HL-60 (cell line): ENCODE measurements around the gene LBX2.

Experiments
- DNase-seq, 2 experiments: peaks; one replicate each; pipeline ENCODE4 v3.0.0-alpha.2; 2010 to 2020; ENCODE audit warnings: low read depth in 1 of 2, low spot score in 1 of 2
- H3K27ac ChIP-seq: fragments of 250-450 bp; sonication (Bioruptor Pico); replicated peaks from 2 replicates; pipeline ENCODE4 v1.5.1; 2020; ENCODE audit warnings: mild to moderate bottlenecking, moderate library complexity
- H3K27me3 ChIP-seq: fragments of 250-450 bp; sonication (Bioruptor Pico); 2 replicates; pipeline ENCODE4 v1.5.1; 2021; ENCODE audit warnings: mild to moderate bottlenecking, moderate library complexity; ENCODE audit not compliant: insufficient read depth, poor library complexity, severe bottlenecking
- H3K4me3 ChIP-seq: replicated peaks from 2 replicates; pipeline ENCODE4 v1.5.1; 2011; ENCODE audit warnings: mild to moderate bottlenecking, control low read depth, low read length; ENCODE audit not compliant: insufficient read depth
- CTCF ChIP-seq: IDR thresholded peaks from one replicate; pipeline ENCODE4 v1.5.1; 2011; ENCODE audit warnings: low read length, control low read depth, inconsistent platforms; ENCODE audit not compliant: insufficient read depth
- GABPA ChIP-seq: IDR thresholded peaks from 2 replicates; pipeline ENCODE4 v1.6.1; 2012; ENCODE audit warnings: low read depth
- POLR2AphosphoS5 ChIP-seq: IDR thresholded peaks from 2 replicates; pipeline ENCODE4 v1.6.1; 2012; ENCODE audit warnings: low read depth
- SPI1 ChIP-seq: IDR thresholded peaks from 2 replicates; pipeline ENCODE4 v1.6.1; 2012; ENCODE audit warnings: low read depth, mild to moderate bottlenecking, borderline replicate concordance
- TF ChIP-seq, protein P1 (sequence below): IDR thresholded peaks from 2 replicates; pipeline ENCODE4 v1.6.1; 2012; ENCODE audit warnings: low read depth; ENCODE audit not compliant: insufficient replicate concordance

The LBX2 gene

GRCh38 chr2:74544634-74545033 is 45.2 kb upstream of the LBX2 start:
- Histone ChIP-seq H3K4me3 (no peak overlapping the region), H3K27me3 (no peaks in the 10 kb centered on the region), H3K27ac (no peak overlapping the region)
- TF ChIP-seq SPI1 (no peak), GABPA (no peak), POLR2AphosphoS5 (no peak), CTCF (no peak)
- TF ChIP-seq, protein P1, sequence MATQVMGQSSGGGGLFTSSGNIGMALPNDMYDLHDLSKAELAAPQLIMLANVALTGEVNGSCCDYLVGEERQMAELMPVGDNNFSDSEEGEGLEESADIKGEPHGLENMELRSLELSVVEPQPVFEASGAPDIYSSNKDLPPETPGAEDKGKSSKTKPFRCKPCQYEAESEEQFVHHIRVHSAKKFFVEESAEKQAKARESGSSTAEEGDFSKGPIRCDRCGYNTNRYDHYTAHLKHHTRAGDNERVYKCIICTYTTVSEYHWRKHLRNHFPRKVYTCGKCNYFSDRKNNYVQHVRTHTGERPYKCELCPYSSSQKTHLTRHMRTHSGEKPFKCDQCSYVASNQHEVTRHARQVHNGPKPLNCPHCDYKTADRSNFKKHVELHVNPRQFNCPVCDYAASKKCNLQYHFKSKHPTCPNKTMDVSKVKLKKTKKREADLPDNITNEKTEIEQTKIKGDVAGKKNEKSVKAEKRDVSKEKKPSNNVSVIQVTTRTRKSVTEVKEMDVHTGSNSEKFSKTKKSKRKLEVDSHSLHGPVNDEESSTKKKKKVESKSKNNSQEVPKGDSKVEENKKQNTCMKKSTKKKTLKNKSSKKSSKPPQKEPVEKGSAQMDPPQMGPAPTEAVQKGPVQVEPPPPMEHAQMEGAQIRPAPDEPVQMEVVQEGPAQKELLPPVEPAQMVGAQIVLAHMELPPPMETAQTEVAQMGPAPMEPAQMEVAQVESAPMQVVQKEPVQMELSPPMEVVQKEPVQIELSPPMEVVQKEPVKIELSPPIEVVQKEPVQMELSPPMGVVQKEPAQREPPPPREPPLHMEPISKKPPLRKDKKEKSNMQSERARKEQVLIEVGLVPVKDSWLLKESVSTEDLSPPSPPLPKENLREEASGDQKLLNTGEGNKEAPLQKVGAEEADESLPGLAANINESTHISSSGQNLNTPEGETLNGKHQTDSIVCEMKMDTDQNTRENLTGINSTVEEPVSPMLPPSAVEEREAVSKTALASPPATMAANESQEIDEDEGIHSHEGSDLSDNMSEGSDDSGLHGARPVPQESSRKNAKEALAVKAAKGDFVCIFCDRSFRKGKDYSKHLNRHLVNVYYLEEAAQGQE: no peak
- DNase-seq: no peak

GRCh38 chr2:74542978-74543377 is 43.6 kb upstream of the LBX2 start:
- no peak overlapping the region for H3K27ac ChIP-seq
- TF ChIP-seq POLR2AphosphoS5: no peak
- no peak for TF ChIP-seq SPI1
- H3K27me3 ChIP-seq: no peaks in the 10 kb centered on the region
- no peak overlapping the region for H3K4me3 ChIP-seq
- no peak for DNase-seq

DNA sequence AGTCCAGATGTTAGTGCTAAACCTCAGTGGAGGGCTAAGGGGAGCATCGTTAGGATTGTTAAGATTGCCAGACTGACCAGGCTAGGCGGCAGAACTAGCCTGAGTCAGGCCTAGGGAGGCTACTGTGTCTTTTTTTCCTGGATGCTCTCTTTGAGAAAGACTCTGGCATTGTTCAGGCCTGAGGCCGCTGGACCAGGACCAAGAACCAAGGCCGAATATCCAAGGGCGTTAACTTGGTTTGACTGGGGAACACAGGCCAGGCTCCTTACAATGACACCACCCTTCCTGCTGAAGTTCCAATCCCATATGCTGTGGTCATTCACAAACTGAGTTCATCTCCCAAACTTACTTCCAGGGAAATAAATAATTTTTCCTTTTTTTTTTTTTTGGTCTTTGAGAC is 40.9 kb upstream of the LBX2 start:
- DNase-seq: no peak
- TF ChIP-seq SPI1 (no peak), POLR2AphosphoS5 (no peak), GABPA (no peak), CTCF (no peak)
- TF ChIP-seq, protein P1: no peak
- no peak overlapping the region for H3K27ac ChIP-seq

DNA sequence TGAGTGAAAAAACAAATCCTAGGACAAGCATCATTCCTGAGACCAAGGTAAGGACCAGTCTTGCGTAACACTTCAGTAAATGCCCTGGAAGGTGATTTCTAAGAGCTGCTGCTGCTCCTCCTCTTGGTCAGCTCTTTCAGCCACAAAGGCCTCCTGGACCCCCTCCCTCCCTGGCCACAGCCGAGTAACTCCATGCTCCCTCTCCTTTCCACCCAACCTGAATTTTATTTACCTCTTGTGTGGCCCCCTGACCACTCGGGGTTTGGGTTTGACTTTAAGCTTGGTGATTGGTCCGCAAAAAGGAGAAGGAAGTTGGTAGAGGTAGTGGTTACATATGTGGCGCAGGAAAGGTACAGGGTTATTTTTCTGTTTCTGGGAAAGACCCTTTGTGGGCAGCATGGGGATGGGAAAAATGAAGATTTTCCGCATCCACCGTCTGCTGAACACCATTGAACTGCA is 39.5 kb upstream of the LBX2 start:
- Histone ChIP-seq H3K4me3 (no peak overlapping the region), H3K27me3 (no peaks in the 10 kb centered on the region), H3K27ac (no peak overlapping the region)
- TF ChIP-seq GABPA (no peak), POLR2AphosphoS5 (no peak), SPI1 (no peak), CTCF (no peak)
- TF ChIP-seq, protein P1: no peak
- peak in 1 of 2 experiments; percentile 33 for DNase-seq

More for the DNA sequence above, 40.9 kb upstream of the LBX2 start:
- Histone ChIP-seq H3K27me3 (no peaks in the 10 kb centered on the region), H3K4me3 (no peak overlapping the region)
